Activated CD8-positive, alpha-beta memory T cell treated with anti-CD3 and anti-CD28 coated beads, Interleukin-2, amount 50 U/mL, for 1 hour (primary cell): ENCODE data around the gene SEMA3C.

Experiments
- DNase-seq: peaks from one replicate; pipeline ENCODE4 v3.0.0-alpha.2; 2020; ENCODE audit errors: extremely low read depth

SEMA3C gene

DNA sequence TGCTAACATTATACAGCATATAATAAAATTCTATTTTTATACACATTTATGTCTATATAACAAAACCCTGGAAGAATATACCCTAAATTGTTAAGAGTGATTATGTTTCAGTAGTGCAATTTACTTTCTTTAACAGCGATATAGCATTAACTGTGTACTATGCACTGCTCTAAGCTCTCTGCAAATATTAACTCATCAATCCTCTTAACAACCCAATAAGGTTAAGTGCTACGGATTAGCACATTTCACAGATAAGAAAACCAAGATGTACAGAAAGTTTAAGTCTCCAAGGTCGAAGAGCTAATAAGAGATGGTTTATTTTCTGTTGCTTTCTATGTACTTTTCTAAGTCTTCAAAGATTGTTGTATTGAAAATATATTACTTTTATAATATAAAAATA, 95.8 kb downstream of the SEMA3C start:
- no peak for DNase-seq

DNA sequence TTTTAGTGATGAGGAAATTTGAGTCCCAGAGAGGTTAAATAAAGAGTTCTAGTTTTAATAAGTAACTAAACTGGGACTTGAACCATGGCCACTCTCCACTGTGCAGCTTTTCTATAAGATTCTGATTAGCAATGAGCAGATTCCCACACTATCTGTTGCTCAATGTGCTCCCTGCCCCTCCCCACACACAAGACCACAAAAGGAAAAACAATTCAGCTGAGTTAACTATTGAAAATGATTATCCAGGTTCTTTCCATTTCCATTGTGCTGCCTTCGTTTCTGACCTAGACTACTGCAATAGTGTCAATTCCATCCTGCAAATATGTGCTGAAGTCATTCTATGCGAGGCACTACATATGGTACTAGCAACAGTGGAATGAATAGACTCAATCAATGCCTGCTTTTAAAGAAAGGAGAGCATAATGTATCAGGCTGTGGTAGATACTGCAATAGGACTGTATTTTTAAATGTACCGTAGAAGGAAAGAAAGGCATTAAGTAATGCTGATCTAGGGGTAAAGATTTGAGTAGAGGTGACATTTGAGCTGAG, 97.0 kb downstream of the SEMA3C start:
- no peak for DNase-seq

DNA sequence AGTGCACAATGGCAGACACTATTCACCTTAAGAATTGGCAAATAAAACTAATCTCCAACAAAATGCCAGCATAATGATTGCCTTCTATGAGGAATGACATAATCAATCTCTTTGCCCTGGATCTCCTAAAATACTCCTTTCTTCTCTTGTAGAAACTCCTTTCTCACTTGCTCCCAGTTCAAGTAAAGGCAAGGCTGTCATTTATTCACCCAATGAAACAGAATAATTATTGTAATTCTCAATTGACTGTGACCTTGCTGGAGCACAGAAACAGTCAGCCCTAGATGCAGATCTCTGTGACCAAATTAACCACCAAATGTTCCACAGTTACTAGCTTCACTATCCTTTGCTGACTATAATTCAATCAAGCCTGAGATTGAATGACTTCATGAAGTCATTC, 99.3 kb downstream of the SEMA3C start:
- no peak for DNase-seq

DNA sequence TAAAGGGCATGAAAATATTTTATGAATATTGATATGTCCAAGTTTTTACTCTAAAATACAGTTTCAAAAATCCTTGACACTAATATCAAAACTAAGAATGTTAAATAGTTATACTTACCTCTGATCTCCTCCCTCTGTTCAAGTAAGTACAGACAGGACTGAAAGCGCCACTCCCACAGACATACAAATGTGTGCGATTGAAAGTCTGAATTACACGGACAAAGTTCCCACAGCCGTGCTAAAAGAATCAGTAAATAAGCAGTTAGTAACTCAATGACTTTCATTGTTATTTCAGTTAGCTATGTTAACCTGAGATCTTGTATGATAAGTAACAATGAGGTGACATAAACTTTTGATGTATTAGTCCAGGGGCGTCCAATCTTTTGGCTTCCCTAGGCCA, 100.7 kb downstream of the SEMA3C start:
- DNase-seq, result no peak

DNA sequence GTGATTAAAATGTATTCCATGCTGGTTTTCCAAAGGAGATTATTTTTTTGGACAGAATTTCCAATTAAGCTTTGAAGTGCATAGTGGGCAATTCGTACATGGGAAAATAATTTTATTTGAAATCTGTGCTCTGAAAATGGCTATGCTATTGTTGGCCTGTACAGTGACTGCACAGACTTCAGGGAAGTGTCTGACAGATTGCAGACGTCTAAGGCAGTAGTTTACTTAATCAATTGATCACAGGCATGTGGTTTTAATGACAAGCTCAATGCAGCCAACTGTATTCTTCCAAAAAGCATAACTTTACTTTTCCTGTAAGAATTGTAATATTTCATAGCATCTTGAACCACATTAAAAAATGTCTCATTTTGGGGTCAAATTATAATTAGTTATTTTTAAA, 102.0 kb downstream of the SEMA3C start:
- DNase-seq, result no peak

DNA sequence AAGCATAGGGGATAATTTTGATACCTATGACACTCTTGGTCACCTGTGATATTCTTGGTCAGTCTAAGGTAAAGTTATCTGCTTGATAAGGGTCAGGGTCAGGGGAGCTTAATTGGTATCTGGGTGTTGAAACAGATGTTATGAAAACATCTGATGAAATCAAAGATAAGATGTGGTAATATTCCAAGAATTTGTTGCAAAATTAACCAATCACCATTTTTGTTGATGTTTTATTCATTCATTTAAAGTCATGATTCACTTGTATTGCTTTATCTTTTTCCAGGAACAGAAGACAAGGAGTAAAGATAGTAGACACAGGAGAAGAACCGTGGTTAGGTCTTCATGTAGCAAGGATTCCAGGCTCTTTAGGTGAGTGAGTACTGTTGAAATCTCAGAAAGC, 103.1 kb downstream of the SEMA3C start:
- no peak for DNase-seq

DNA sequence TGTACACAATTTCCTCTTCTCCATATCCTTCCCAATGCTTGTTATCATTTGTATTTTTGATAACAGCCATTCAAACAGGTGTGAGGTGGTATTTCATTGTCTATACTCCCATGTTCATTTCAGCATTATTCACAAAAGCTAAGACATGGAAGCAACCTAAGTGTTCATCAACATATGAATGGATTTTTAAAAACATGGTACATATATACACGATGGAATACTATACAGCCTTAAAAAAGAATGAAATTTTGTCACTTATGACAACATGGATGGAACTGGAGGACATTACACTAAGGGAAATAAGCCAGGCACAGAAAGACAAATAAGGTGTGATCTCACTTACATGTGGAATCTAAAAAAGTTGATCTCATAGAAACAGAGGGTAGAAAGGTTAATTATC, 109.3 kb downstream of the SEMA3C start:
- DNase-seq, result no peak

DNA sequence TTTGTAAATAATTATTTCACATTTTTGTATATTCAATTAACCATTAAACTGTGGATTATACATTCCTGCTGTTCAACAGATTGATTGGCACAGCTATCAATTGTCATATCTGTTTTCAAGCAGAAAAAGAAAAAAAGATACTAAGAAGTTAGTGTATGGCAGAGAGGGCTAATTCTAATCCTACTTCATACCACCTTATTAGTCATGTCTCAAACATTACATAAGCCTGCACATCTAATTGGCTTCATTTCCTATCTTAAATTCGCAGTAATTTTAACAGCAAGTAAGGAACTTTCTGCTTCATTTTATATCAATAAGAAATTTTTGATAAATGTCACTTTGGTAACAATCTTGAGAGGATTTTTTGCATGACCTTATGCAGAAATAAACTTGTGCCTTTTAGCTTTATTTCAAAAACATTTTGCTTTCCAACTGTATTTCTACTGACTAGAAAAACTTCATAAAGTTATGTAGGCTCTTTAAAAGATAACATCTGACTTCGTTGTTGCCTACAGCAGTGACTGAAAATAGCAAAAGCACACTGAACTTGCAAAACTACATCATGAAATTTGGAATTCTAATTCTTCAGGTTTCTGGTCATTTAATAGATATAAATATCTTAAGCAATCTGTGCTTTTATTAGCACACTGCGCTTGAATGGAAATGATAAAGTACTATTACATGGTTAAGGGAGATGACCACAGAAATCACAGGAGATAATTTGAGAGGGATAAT, 111.5 kb downstream of the SEMA3C start:
- no peak for DNase-seq

DNA sequence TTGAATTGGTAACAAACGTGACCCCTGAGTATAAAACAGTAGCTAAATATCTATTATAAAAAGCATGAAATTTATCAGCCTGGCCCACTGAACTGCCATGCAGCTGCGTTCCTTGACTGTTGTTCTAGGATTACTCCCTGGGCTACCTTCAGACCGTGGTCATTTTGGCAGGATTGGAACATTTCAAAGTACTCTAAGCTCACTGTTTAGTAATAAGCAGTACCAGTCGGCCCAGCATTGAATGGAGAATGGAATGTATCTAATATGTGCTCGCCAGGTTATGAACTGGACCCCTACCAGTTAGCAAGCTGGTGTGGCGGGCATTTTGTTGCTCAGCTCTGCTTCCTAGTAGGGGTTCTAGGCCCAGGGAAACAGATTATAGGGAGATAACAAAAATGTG, 112.2 kb downstream of the SEMA3C start:
- no peak for DNase-seq

DNA sequence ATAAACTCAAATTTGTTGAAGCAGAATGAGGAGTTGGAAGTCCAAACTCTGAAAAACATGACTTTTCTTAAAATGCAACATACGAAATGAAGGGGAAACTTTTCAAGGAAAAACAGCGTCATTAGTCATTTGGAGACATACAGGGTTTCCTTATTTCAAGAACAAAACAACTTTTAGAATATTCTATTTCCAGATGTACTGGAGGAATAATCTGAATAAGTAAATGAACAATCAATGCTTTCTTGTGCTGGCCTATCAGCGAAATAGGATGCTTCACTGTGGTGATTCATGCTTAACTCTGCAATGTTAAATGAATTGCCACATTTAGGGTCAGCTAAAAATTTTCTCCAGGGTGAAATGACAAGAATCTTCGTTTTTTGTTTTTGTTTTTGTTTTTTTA, 114.3 kb downstream of the SEMA3C start:
- DNase-seq, result no peak

DNA sequence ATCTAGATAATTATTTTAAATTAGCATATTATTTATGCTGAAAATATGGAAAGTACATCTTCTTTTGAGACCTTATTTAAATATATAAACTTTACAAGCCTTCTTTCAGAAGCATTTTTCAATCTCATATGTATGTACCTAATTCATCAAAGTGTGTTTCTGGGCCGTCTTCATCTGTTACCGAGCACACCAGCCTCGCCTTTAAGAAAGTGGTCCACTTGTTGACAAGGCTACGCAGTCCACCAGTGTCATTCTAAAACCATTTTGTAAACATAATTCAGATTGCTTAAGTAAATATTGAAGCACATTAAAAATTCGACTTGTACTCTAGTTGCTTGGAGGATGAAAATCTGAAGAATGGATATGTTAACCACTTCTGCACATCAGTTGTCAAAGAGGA, 116.3 kb downstream of the SEMA3C start:
- DNase-seq, result no peak

DNA sequence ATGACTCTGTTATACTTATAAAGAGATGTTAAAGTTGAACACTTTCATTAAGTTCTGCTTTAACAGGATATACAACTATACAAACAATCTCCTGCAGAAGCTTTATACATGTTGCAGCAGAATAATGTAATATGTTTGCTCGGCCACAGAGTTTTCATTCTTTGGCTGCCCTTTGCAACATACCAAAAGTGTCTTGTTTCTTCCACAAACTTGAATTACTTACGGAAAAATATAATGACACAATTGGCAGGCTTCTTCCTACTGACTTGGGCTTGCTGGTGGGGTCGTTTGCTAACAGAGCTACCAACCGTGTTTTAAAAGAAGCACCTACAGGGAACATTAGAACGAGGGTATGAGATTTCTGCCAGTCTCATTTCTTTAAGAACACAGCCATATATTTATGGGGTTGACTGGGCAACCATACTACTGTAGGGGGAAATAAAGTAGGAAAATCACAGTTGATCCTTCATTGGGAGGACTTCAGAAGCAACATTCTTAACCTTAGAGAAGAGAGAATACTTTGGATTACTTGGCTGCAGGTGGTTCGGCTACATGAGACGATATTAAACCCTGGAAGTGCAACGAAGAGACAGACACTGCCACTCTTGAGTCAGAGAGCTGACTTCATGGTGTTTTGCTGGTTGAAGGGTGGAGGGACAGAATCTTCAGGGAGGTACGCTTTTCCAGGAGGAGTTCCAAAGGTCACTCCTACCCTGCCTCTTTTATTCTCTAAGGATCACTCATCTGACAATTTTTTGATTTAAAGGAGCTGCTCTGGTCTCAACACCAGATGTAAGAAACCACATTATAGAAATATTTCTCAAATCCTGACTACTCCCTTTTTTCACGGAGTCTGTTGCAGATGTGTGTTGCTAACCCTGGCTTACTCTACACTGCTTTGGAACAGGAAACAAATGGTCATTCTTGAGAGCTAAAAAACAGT, 123.9 kb downstream of the SEMA3C start:
- DNase-seq, result no peak

DNA sequence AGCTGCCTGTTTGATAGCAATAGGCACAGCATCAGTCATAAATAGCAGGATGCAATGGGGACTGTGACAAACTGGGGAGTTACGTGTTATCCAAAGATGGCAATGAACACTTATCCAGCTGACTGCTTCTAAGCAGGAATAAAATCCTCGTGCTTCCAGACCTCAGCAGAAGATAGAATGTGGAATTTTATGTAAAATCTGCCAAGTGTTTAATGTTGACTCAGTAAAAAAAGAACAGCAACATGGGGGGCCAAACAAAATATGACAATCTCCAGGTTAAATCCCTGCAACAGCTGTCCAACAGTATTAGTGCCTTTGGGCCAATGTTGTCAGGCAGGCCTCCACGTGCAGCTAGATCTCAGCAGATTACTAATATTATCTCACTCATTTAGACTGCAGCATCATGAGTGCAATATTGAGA, 127.3 kb downstream of the SEMA3C start:
- no peak for DNase-seq

DNA sequence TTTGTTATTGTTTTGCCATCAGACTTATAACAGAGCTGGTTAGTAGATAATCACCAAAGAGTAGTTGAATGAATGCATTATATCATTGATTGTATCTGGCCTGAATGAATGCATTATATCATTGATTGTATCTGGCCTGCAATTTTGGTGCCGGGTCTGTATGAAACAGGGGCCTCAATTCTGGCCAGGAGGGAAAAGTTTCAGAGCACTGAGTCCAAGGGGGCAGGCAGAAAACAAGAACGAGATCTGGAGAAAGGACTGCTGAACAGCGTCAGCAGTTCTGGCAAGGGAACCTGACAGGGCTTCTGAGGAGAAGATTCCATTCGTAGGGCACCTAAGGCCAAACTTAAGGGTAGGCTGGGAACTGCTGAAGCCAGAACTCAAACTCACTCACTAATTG, 128.0 kb downstream of the SEMA3C start:
- no peak for DNase-seq

DNA sequence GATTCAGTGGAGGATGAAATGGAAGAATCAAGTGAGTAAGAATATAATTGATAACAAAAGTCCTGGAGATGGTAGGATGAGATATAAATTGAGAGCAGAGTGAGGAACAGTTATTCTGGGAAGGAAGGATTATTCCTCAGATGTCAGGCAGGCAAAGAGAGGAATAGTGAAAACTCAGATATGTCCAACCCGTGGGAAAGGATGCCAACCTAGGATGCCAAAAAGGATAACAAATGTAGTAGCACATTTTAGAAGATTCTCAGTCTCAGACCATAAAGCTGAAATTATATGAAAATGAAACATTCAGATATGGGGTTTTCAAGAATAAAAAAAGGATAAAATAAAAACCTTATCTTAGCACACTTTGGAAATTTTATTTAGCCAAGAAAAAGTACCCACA, 131.1 kb downstream of the SEMA3C start:
- no peak for DNase-seq

DNA sequence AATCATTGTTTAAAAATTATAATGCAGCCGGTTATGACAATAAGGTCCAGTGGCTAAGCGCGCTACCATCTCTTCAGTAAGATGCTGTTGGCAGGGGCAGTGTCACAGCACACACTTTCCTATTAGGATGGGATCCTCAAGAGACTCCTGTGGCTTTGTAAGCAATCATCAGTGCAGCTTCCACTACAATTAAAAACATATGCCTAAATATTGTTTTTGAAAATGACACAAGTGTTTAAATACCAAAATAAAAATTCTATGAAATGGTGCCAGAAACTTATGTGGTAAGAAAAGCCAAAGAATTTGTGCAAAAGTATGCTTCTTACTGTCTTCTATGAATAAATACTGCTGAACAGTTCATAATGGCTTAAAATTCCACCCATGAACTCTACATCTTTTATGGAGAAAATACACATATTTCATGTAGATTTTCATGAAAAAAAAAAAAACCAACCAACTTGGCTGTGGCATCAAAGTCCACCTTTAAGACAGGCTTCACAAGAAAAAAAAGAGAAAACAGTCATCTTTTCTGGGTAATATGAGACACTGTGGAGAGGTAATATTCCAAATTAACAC, 132.8 kb downstream of the SEMA3C start:
- DNase-seq, result no peak

DNA sequence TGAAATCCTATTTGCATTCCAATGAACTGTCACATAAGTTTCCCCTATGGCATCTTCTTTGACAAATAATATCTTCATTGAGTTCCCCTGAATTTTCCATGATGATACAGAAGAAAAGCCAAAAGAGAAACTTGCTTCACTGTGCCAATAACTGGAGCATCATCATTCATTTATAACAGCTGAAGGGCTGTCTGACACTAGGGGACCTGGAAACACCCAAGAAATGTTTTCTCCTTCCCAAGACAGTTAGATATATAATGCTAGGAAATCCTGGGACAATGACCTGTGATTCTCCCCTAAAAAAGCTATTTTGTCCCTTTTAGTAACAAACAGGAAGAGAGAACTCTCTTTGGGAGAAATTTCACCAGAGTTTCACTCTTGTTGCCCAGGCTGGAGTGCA, 133.6 kb downstream of the SEMA3C start:
- DNase-seq, result no peak

DNA sequence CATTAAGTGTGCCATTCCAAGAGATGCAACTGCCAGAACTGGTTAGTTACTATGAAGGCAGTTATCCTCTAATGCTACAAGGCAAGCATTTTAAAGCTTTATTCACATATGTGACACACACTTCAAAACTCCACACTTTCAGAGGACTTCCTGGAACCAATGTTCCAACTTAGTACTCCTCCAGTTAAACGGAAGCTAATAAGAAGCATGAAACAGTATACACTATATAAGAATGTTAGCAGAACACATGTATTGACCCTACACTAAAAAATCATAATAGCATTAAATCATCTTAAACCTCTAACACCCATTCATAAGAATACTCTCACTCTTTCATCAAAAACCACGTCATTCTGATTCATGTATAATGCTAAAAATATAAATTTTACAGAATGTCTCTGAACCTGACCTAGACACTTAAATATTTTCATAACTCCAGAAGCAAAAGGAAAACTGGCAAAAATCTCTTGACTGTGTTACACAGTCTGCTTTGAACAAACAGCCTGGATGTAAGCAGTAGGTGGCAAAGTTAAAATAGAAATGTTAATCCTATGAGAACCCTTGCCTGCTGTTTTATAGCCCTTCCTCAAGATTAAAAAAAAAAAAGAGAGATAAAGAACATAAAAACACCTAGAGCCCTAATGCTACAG, 135.0 kb downstream of the SEMA3C start:
- no peak for DNase-seq

DNA sequence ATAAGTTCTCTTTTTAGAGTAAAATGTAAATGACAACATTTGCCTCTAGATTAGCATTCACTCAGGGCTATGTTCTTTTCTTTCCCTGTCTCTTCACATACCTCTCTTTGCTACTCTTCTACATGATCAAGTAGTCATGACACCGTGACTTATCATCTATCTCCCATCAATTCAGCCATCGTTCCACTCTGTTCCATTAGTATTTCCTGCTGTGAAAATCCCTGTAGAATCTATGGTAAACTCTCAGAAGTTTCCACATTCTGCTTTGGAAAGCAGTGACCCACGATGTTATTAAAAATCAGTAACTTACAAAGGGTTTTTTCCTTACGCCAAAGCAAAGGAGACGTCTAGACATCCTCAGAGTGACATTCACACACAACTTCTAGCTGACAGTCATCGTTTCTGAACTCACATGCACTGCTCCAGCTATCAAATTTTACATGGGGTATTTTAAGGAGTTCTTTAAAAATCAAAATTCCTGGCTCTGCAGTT, 135.6 kb downstream of the SEMA3C start:
- no peak for DNase-seq

DNA sequence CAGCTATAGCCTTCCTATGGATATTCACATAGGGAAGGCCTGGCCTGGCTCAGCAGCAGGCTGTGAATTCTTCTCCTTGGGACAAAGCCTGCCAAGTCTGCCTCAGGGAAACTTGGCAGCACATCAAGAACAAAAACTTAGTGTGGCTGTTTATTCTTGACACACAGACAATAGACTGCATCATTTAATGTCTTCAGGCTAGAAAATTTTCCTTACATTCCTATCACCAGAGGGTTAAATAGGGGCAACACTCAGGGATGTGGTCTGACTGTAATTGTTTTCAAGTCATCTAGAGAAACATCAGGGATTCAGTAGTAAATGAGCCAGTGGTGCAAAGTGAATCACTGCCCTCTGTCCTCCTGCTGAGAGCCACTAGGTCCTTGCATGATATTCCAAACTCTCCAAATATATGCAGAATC, 137.3 kb downstream of the SEMA3C start:
- no peak for DNase-seq

DNA sequence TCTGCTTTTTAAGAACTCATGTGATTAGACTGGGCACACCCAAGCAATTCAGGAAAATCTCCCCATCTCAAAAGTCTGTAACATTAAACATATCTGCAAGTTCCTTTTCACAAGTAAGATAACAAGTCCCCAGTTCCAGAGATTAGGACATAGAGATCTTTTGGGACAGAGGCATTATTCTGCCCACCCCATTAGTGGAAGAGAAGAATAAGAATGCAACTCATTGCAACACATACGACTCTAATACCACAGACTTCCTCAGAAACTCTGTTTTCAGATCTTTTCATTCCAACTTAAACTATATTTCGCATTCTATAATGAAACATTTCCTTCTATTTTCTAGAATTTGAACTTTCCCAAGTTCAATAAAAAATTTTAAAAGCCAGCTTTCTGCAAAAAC, 137.7 kb downstream of the SEMA3C start:
- no peak for DNase-seq

DNA sequence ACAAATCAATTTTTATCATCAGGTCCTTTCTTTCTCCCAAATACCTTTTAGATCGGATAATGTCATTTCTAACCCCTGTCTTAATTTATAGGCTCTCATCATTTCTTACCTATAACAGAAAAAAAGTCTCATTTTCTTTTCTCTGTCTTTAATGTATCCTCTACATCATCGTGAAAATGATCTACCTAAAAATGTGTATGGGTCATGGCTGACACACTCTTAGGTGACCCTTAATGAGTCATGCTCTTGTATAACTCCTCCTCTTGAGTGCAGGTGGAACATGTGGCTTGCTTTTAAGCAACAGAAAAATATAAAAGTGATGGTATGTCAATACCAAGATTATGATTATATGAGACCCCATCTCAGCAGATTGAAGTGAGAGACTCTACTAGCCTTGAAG, 139.4 kb downstream of the SEMA3C start:
- DNase-seq, result no peak
